ENCODE results near the gene NKAP. TPM values are rescaled to one million over a fixed set of nuclear protein-coding genes. Genes with fewer than 3 reads are reported as not detected.
"Not testable (repeated sequence)": the region's sequence is repeated elsewhere in the genome, so short reads cannot be mapped to it uniquely, and the experiment has no call there.

The NKAP gene
- total and polyA plus RNA-seq, 2 of the 13 experiments (the other 11 are each of a cell fraction or from before 2014, with no cell fraction given) = 3.6 to 6.1 TPM

DNA sequence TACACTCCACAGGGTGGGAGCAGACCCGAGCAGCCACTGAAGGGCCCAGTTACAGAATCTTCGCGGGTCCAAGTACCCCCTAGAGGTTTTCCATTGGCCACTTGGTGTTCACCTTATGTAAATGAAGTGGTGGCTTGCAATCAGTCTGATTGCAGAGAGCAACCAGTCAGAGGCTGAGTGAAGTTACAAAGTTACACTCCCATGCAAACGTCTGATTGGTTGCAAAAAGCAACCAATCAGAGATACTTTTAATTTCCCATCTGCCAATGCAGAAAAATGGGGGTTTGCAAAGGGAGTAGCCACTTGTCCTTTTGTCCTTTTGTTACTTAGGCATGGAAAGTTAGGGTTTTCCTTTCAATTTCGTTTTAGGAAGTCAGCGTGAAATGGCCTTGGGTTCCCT, 27.0 kb upstream of the NKAP start (continued):
- no peak for TF ChIP-seq PAXIP1 (CRISPR knock-in tag; conservative IDR thresholded peaks at IDR 0.05)
- TF ChIP-seq, protein P1, sequence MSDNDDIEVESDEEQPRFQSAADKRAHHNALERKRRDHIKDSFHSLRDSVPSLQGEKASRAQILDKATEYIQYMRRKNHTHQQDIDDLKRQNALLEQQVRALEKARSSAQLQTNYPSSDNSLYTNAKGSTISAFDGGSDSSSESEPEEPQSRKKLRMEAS (IDR thresholded peaks at IDR 0.05) = no peak

DNA sequence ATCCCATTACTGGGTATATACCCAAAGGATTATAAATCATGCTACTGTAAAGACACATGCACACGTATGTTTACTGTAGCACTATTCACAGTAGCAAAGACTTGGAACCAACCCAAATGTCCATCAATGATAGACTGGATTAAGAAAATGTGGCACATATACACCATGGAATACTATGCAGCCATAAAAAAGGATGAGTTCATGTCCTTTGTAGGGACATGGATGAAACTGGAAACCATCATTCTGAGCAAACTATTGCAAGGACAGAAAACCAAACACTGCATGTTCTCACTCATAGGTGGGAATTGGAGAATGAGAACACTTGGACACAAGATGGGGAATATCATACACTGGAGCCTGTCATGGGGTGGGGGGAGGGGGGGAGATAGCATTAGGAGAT, 23.3 kb upstream of the NKAP start:
- H3K36me3 ChIP-seq (replicated peaks in 1 of 2; ENCODE audit: control insufficient read depth in 1 of 2, insufficient read depth in 2 of 2, low read length in 2 of 2); FAIRE-seq; H4K20me1 ChIP-seq (ENCODE audit: insufficient read depth, low read length); BruUV-seq (replicated peaks); H3K4me2 ChIP-seq (ENCODE audit: low read depth, low read length); H3K9me3 ChIP-seq (ENCODE audit: low read length); H3K9ac ChIP-seq (ENCODE audit: insufficient read depth, low read depth, low read length); H3K27ac ChIP-seq (ENCODE audit: extremely low read length, insufficient read depth, low read length); H2AFZ ChIP-seq (ENCODE audit: low read length); in situ Hi-C loops (cut with HindIII; ENCODE audit: extremely low pct_ligation_motif_present, low pct_unique_long_range_greater_than_20kb); intact Hi-C loops (cut with micrococcal nuclease; ENCODE audit: unreplicated experiment); H3K79me2 ChIP-seq (ENCODE audit: insufficient read depth, low read length); H3K4me1 ChIP-seq (ENCODE audit: insufficient read depth, low read length); H3K27me3 ChIP-seq (ENCODE audit: control insufficient read depth in 1 of 2, insufficient read depth in 2 of 2, low read length in 2 of 2); H3K4me3 ChIP-seq (replicated peaks in 1 of 3; ENCODE audit: insufficient read depth in 1 of 3, low read depth in 2 of 3, low read length in 3 of 3); ATAC-seq; POLR2A ChIA-PET; CTCF ChIA-PET (ENCODE audit: low intra/inter-chr PET ratio, low total read pairs); DNase-seq (ENCODE audit: low spot score): not testable (repeated sequence)
- WGBS (ENCODE audit: low lambda C conversion rate) = no CpG with 5 or more reads among the region's 1 CpG

DNA sequence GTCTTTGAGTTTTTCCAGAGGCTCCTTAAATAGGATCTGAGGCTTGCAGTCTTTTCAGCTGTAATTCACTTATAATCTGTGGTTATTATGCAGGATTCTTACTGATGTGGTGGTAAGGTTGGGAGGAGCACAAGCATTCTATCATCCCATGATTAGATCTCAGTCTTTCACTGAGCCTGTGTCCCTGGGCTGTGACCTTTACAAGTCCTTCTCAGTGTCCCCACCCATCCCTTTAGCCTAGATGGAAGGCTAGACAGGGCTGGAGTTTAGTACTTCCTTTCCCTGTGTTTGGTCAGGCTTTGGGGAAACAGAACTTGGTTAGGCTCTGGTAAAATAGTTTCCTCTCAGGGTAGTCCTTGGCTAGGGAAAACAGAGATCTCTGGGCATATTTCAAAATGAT, 17.1 kb upstream of the NKAP start:
- intact Hi-C loops (cut with micrococcal nuclease; ENCODE audit: unreplicated experiment) = no loop called here
- DNase-seq (ENCODE audit: low spot score) (no peak), FAIRE-seq (no peak), ATAC-seq (no peak)
- ChIA-PET POLR2A (no interaction called here), CTCF (ENCODE audit: low intra/inter-chr PET ratio, low total read pairs) (no interaction called here)
- no TSS peak for BruUV-seq (replicated peaks)
- Histone ChIP-seq H3K79me2 (ENCODE audit: insufficient read depth, low read length) (no peaks in the 10 kb centered on the region), H2AFZ (ENCODE audit: low read length) (no peak overlapping the region), H3K9ac (ENCODE audit: insufficient read depth, low read depth, low read length) (no peak overlapping the region), H3K36me3 (replicated peaks in 1 of 2; ENCODE audit: control insufficient read depth in 1 of 2, insufficient read depth in 2 of 2, low read length in 2 of 2) (no peaks in the 10 kb centered on the region), H3K4me3 (replicated peaks in 1 of 3; ENCODE audit: insufficient read depth in 1 of 3, low read depth in 2 of 3, low read length in 3 of 3) (no peak overlapping the region), H3K27me3 (ENCODE audit: control insufficient read depth in 1 of 2, insufficient read depth in 2 of 2, low read length in 2 of 2) (no peaks in the 10 kb centered on the region), H4K20me1 (ENCODE audit: insufficient read depth, low read length) (no peaks in the 10 kb centered on the region), H3K27ac (ENCODE audit: extremely low read length, insufficient read depth, low read length) (no peak overlapping the region), H3K4me2 (ENCODE audit: low read depth, low read length) (no peak overlapping the region), H3K9me3 (ENCODE audit: low read length) (no peaks in the 10 kb centered on the region), H3K4me1 (ENCODE audit: insufficient read depth, low read length) (no peaks in the 10 kb centered on the region)
- in situ Hi-C loops (cut with HindIII; ENCODE audit: extremely low pct_ligation_motif_present, low pct_unique_long_range_greater_than_20kb) = no loop called here
- TF ChIP-seq, protein P2, sequence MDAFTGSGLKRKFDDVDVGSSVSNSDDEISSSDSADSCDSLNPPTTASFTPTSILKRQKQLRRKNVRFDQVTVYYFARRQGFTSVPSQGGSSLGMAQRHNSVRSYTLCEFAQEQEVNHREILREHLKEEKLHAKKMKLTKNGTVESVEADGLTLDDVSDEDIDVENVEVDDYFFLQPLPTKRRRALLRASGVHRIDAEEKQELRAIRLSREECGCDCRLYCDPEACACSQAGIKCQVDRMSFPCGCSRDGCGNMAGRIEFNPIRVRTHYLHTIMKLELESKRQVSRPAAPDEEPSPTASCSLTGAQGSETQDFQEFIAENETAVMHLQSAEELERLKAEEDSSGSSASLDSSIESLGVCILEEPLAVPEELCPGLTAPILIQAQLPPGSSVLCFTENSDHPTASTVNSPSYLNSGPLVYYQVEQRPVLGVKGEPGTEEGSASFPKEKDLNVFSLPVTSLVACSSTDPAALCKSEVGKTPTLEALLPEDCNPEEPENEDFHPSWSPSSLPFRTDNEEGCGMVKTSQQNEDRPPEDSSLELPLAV (CRISPR knock-in tag; conservative IDR thresholded peaks at IDR 0.05; ENCODE audit: low read depth) = no peak
- no peak for TF ChIP-seq ZNF589 (CRISPR knock-in tag; conservative IDR thresholded peaks at IDR 0.05)
- TF ChIP-seq CREB3 (CRISPR knock-in tag; IDR thresholded peaks at IDR 0.05) = no peak
- TF ChIP-seq, protein P3, sequence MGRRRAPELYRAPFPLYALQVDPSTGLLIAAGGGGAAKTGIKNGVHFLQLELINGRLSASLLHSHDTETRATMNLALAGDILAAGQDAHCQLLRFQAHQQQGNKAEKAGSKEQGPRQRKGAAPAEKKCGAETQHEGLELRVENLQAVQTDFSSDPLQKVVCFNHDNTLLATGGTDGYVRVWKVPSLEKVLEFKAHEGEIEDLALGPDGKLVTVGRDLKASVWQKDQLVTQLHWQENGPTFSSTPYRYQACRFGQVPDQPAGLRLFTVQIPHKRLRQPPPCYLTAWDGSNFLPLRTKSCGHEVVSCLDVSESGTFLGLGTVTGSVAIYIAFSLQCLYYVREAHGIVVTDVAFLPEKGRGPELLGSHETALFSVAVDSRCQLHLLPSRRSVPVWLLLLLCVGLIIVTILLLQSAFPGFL (CRISPR knock-in tag; IDR thresholded peaks at IDR 0.05) = no peak
- TF ChIP-seq THAP8 (CRISPR knock-in tag; IDR thresholded peaks at IDR 0.05; ENCODE audit: borderline replicate concordance) = no peak
- TF ChIP-seq MZF1 (CRISPR knock-in tag; IDR thresholded peaks at IDR 0.05; ENCODE audit: borderline replicate concordance) = no peak

Data from HepG2 (cell line).